ENCODE measurements around the gene SLC30A1. TPM values are rescaled to one million over a fixed set of nuclear protein-coding genes. Genes with fewer than 3 reads are reported as not detected.

SLC30A1 gene
- polyA plus RNA-seq, 1 donor from 2014 or later = 6.5 TPM

DNA sequence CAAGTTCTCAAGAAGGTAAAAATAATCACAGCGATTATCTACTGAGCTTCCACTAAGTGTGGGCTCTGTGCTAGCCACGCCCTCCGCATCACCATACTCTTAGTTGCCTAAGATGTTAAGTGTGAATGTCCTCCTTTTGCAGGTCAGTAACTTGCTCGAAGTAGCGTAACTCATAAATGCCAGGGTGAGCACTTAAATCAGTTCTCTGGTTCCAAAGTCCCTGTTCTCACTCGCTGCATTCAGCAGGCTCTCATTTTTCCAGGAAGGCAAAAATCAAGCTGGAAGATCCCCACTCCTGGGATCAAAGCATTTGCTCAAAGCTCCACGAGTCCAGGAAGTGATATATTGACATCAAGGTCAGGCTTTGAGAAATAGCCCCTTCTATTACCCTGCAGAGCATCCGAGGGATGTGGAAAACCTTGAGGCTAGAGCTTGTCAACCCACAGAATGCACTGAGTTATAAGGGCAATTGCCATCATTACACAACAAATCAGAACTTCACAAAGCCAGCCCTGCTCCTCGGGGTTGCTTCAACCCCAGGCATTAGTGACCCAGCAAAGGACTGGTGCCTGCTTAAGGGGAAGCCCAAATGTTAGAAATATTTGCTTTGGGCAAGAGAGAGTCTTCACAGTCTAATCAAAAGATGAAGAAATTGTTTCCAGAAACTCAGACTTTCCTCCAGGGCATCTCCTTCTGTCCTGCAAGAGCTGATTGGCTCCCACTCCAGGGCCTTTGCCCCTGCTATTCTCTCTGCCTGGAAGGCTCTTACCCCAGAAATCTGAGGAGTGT lies 19.5 kb downstream of the SLC30A1 start:
- no peak overlapping the region for H2AFZ ChIP-seq (ENCODE audit: low read depth, low read length)
- no peaks in the 10 kb centered on the region for H3K9me2 ChIP-seq (ENCODE audit: insufficient read depth, low read length)
- no peak overlapping the region for H3K27ac ChIP-seq (ENCODE audit: low read length)
- H3K36me3 ChIP-seq (ENCODE audit: insufficient read depth, low read length) = no peaks in the 10 kb centered on the region
- H3K79me2 ChIP-seq (replicated peaks; ENCODE audit: insufficient read depth, low read length) = no peaks in the 10 kb centered on the region
- no peaks in the 10 kb centered on the region for H4K20me1 ChIP-seq (ENCODE audit: insufficient read depth)
- H3K9ac ChIP-seq (ENCODE audit: low read length) = no peak overlapping the region
- TF ChIP-seq EZH2 (IDR thresholded peaks at IDR 0.05; ENCODE audit: borderline replicate concordance, insufficient read depth, low read length, poor library complexity, severe bottlenecking) (no peak), SMC3 (conservative IDR thresholded peaks at IDR 0.05; ENCODE audit: poor library complexity) (no peak), EP300 (conservative IDR thresholded peaks at IDR 0.05; ENCODE audit: poor library complexity, severe bottlenecking) (no peak), MXI1 (conservative IDR thresholded peaks at IDR 0.05; ENCODE audit: poor library complexity, severe bottlenecking) (no peak), POLR2AphosphoS5 (IDR thresholded peaks at IDR 0.05) (no peak)
- TF ChIP-seq, protein P1, sequence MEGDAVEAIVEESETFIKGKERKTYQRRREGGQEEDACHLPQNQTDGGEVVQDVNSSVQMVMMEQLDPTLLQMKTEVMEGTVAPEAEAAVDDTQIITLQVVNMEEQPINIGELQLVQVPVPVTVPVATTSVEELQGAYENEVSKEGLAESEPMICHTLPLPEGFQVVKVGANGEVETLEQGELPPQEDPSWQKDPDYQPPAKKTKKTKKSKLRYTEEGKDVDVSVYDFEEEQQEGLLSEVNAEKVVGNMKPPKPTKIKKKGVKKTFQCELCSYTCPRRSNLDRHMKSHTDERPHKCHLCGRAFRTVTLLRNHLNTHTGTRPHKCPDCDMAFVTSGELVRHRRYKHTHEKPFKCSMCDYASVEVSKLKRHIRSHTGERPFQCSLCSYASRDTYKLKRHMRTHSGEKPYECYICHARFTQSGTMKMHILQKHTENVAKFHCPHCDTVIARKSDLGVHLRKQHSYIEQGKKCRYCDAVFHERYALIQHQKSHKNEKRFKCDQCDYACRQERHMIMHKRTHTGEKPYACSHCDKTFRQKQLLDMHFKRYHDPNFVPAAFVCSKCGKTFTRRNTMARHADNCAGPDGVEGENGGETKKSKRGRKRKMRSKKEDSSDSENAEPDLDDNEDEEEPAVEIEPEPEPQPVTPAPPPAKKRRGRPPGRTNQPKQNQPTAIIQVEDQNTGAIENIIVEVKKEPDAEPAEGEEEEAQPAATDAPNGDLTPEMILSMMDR (IDR thresholded peaks at IDR 0.05; ENCODE audit: poor library complexity, severe bottlenecking) = no peak
- H3K4me3 ChIP-seq (ENCODE audit: low read length) = no peak overlapping the region
- no peaks in the 10 kb centered on the region for H3K9me3 ChIP-seq (ENCODE audit: low read length)
- no peaks in the 10 kb centered on the region for H3K27me3 ChIP-seq (ENCODE audit: insufficient read depth, low read depth, low read length)
- no peaks in the 10 kb centered on the region for H3F3A ChIP-seq (ENCODE audit: insufficient read depth, low read length, poor library complexity, severe bottlenecking)
- no peak overlapping the region for H3K4me2 ChIP-seq (ENCODE audit: low read length)

DNA sequence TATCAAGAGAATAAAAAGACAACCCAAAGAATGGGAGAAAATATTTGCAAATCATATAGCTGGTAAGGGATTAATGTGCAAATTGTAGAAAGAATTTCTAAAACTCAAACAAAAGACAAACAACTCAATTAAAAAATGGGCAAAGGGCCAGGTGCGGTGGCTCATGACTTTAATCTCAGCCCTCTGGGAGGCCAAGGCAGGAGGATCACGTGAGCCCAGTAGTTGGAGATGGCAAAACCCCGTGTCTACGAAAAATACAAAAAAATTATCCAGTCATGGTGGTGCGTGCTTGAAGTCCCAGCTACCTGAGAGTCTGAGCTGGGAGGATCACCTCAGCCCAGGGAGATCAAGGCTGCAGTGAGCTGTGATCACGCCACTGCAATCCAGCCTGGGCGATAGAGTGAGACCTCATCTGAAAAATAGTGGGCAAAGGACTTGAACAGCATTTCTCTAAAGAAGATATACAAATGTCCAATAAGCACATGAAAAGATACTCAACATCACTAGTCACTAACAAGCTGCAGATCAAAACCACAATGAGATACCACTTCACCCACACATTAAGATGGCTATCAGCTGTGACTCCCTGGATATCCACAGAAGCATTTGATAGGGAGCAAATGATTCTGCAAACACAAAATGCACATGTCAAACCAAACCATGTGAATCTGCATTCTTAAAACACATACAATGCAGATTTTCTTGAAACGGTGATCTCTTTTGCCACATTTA lies 20.9 kb downstream of the SLC30A1 start:
- Histone ChIP-seq H3K9ac (ENCODE audit: low read length) (no peak overlapping the region), H3K9me3 (ENCODE audit: low read length) (no peaks in the 10 kb centered on the region), H3K27ac (ENCODE audit: low read length) (no peak overlapping the region), H3K4me2 (ENCODE audit: low read length) (no peak overlapping the region), H3K9me2 (ENCODE audit: insufficient read depth, low read length) (no peaks in the 10 kb centered on the region), H3K27me3 (ENCODE audit: insufficient read depth, low read depth, low read length) (no peaks in the 10 kb centered on the region), H4K20me1 (ENCODE audit: insufficient read depth) (no peaks in the 10 kb centered on the region), H3K79me2 (replicated peaks; ENCODE audit: insufficient read depth, low read length) (no peaks in the 10 kb centered on the region), H3K4me3 (ENCODE audit: low read length) (no peak overlapping the region), H3K36me3 (ENCODE audit: insufficient read depth, low read length) (no peaks in the 10 kb centered on the region), H2AFZ (ENCODE audit: low read depth, low read length) (no peak overlapping the region), H3F3A (ENCODE audit: insufficient read depth, low read length, poor library complexity, severe bottlenecking) (no peaks in the 10 kb centered on the region)
- TF ChIP-seq POLR2AphosphoS5 (IDR thresholded peaks at IDR 0.05) = no peak
- TF ChIP-seq MXI1 (conservative IDR thresholded peaks at IDR 0.05; ENCODE audit: poor library complexity, severe bottlenecking) = no peak
- no peak for TF ChIP-seq EP300 (conservative IDR thresholded peaks at IDR 0.05; ENCODE audit: poor library complexity, severe bottlenecking)
- TF ChIP-seq SMC3 (conservative IDR thresholded peaks at IDR 0.05; ENCODE audit: poor library complexity) = no peak

DNA sequence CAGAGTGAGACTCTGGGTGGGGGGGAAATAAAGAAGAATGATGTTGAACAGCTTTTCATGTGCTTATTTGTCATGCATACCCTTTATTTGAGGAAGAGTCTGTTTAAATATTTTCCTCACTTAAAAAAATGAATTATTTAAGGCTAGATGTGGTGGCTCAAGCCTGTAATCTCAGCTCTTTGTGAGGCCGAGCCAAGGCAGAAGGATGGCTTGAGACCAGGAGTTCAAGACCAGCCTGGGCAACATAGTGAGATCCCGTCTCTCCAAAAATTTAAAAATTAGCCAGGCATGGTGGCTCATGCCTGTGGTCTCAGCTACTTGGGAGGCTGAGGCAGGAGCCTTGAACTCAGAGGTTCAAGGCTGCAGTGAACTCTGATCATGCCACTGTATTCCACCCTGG lies 25.4 kb downstream of the SLC30A1 start:
- H4K20me1 ChIP-seq (ENCODE audit: insufficient read depth) = no peaks in the 10 kb centered on the region
- H3F3A ChIP-seq (ENCODE audit: insufficient read depth, low read length, poor library complexity, severe bottlenecking) = no peaks in the 10 kb centered on the region
- no peak overlapping the region for H3K27ac ChIP-seq (ENCODE audit: low read length)
- no peak overlapping the region for H2AFZ ChIP-seq (ENCODE audit: low read depth, low read length)
- H3K9me3 ChIP-seq (ENCODE audit: low read length) = no peaks in the 10 kb centered on the region
- no peaks in the 10 kb centered on the region for H3K36me3 ChIP-seq (ENCODE audit: insufficient read depth, low read length)
- TF ChIP-seq RAD21 (conservative IDR thresholded peaks at IDR 0.05) (no peak), EZH2 (IDR thresholded peaks at IDR 0.05; ENCODE audit: borderline replicate concordance, insufficient read depth, low read length, poor library complexity, severe bottlenecking) (no peak), POLR2AphosphoS5 (IDR thresholded peaks at IDR 0.05) (no peak), EP300 (conservative IDR thresholded peaks at IDR 0.05; ENCODE audit: poor library complexity, severe bottlenecking) (no peak), MXI1 (conservative IDR thresholded peaks at IDR 0.05; ENCODE audit: poor library complexity, severe bottlenecking) (no peak), SMC3 (conservative IDR thresholded peaks at IDR 0.05; ENCODE audit: poor library complexity) (no peak), TAF1 (IDR thresholded peaks at IDR 0.05; ENCODE audit: low read depth) (no peak)
- TF ChIP-seq, protein P1 (IDR thresholded peaks at IDR 0.05; ENCODE audit: poor library complexity, severe bottlenecking) = no peak
- TF ChIP-seq, protein P2, sequence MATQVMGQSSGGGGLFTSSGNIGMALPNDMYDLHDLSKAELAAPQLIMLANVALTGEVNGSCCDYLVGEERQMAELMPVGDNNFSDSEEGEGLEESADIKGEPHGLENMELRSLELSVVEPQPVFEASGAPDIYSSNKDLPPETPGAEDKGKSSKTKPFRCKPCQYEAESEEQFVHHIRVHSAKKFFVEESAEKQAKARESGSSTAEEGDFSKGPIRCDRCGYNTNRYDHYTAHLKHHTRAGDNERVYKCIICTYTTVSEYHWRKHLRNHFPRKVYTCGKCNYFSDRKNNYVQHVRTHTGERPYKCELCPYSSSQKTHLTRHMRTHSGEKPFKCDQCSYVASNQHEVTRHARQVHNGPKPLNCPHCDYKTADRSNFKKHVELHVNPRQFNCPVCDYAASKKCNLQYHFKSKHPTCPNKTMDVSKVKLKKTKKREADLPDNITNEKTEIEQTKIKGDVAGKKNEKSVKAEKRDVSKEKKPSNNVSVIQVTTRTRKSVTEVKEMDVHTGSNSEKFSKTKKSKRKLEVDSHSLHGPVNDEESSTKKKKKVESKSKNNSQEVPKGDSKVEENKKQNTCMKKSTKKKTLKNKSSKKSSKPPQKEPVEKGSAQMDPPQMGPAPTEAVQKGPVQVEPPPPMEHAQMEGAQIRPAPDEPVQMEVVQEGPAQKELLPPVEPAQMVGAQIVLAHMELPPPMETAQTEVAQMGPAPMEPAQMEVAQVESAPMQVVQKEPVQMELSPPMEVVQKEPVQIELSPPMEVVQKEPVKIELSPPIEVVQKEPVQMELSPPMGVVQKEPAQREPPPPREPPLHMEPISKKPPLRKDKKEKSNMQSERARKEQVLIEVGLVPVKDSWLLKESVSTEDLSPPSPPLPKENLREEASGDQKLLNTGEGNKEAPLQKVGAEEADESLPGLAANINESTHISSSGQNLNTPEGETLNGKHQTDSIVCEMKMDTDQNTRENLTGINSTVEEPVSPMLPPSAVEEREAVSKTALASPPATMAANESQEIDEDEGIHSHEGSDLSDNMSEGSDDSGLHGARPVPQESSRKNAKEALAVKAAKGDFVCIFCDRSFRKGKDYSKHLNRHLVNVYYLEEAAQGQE (IDR thresholded peaks at IDR 0.05; ENCODE audit: borderline replicate concordance) = no peak
- no peaks in the 10 kb centered on the region for H3K79me2 ChIP-seq (replicated peaks; ENCODE audit: insufficient read depth, low read length)
- H3K4me2 ChIP-seq (ENCODE audit: low read length) = no peak overlapping the region
- no peak overlapping the region for H3K4me3 ChIP-seq (ENCODE audit: low read length)
- H3K9ac ChIP-seq (ENCODE audit: low read length) = no peak overlapping the region
- no peaks in the 10 kb centered on the region for H3K9me2 ChIP-seq (ENCODE audit: insufficient read depth, low read length)
- H3K27me3 ChIP-seq (ENCODE audit: insufficient read depth, low read depth, low read length) = no peaks in the 10 kb centered on the region

Measured in neural cell (in vitro differentiated cells).